K562 (cell line): ENCODE results near the gene NFE2. TPM values are rescaled to one million over a fixed set of nuclear protein-coding genes. Genes with fewer than 3 reads are reported as not detected.

ENCODE experiments used
- CHD2 ChIP-seq: IDR thresholded peaks from 2 replicates; pipeline ENCODE4 v1.6.1; 2011; ENCODE audit warnings: low read depth, low read length
- FOXP1 ChIP-seq: sonication (generic); formaldehyde crosslinking; IDR thresholded peaks from 2 replicates; pipeline ENCODE4 v1.8.0; 2022; ENCODE audit warnings: mild to moderate bottlenecking, missing genetic modification reagents
- HDAC2 ChIP-seq: fragments of 450-650 bp; IDR thresholded peaks from 2 replicates; pipeline ENCODE4 v1.6.1; 2016; ENCODE audit warnings: mild to moderate bottlenecking
- HNRNPUL1 ChIP-seq: fragments of 200-400 bp; formaldehyde crosslinking; IDR thresholded peaks from 2 replicates; pipeline ENCODE4 v1.6.1; 2017; ENCODE audit warnings: low read length
- SIN3A ChIP-seq, 2 experiments: fragments of 150-350 bp in 1 of 2; IDR thresholded peaks; 2 replicates each; pipeline ENCODE4 v1.6.1; 2011 to 2016; ENCODE audit warnings: borderline replicate concordance in 2 of 2, low read depth in 2 of 2, low read length in 2 of 2, mild to moderate bottlenecking in 2 of 2, moderate library complexity in 2 of 2; ENCODE audit not compliant: control insufficient read depth in 1 of 2
- SNIP1 ChIP-seq: fragments of 450-650 bp; IDR thresholded peaks from 2 replicates; pipeline ENCODE4 v1.7.1; 2017; ENCODE audit warnings: low read depth, mild to moderate bottlenecking
- VEZF1 ChIP-seq: fragments of 200-800 bp; sonication (Bioruptor generic); IDR thresholded peaks from 2 replicates; pipeline ENCODE4 v1.6.1; 2017; ENCODE audit warnings: missing genetic modification characterization, missing compliant biosample characterization
- ZBTB33 ChIP-seq: sonication (generic); formaldehyde crosslinking; IDR thresholded peaks from 2 replicates; pipeline ENCODE4 v1.8.1; 2023; ENCODE audit warnings: mild to moderate bottlenecking, missing genetic modification reagents
- ZNF395 ChIP-seq: fragments of 200-800 bp; sonication (Bioruptor generic); IDR thresholded peaks from 2 replicates; pipeline ENCODE4 v1.6.1; 2017; ENCODE audit warnings: missing genetic modification characterization, missing compliant biosample characterization
- ZNF436 ChIP-seq: fragments of 250-450, 450-650 bp; sonication (Bioruptor Pico); formaldehyde crosslinking; IDR thresholded peaks from 2 replicates; pipeline ENCODE4 v1.7.0; 2020; ENCODE audit warnings: mild to moderate bottlenecking
- polyA plus RNA-seq, 8 experiments: library from polyadenylated mRNA; depleted of rRNA in 4 of 8; stranded (reverse) in 5 of 8; unstranded in 3 of 8; fragments of >200 nt; fragmentation: Nextera tagmentation in 2 of 8; fragmentation: Illumina TruSeq in 1 of 8; extraction: Ambion mirVana in 2 of 8; extraction: Trizol in 1 of 8; gene quantifications; 2 replicates each; pipeline versions ENCODE4 v1.2.1 to v1.2.3, GENCODE V29; 2011 to 2014; ENCODE audit warnings: inconsistent platforms in 1 of 8, missing spikeins in 1 of 8
- total RNA-seq, 7 experiments: library from RNA; depleted of rRNA in 6 of 7; stranded (reverse); fragments of >200 nt in 6 of 7; fragmentation: Illumina TruSeq in 2 of 7; extraction: Trizol in 2 of 7; gene quantifications; 2 replicates each; pipeline versions ENCODE4 v1.2.1 to v1.2.3, GENCODE V29; 2011 to 2021; ENCODE audit warnings: low replicate concordance in 1 of 7
- TF ChIP-seq, protein P1 (sequence below): fragments of 450-650 bp; formaldehyde crosslinking; IDR thresholded peaks from 2 replicates; pipeline ENCODE4 v1.4.0; 2022; ENCODE audit warnings: missing genetic modification characterization
- TF ChIP-seq, protein P2 (sequence below): fragments of 450-650 bp; IDR thresholded peaks from 2 replicates; pipeline ENCODE4 v1.6.1; 2016; ENCODE audit warnings: borderline replicate concordance
- TF ChIP-seq, protein P3 (sequence below): fragments of 450-650 bp; conservative IDR thresholded peaks from 2 replicates; pipeline ENCODE4 v1.6.1; 2016; ENCODE audit warnings: missing genetic modification characterization, low read depth, mild to moderate bottlenecking, missing compliant biosample characterization, moderate library complexity

NFE2 gene
- total and polyA plus RNA-seq, 9 of the 15 experiments (the other 6 are each of a cell fraction or from before 2014, with no cell fraction given): 12.3 to 282 (median 208) TPM

DNA sequence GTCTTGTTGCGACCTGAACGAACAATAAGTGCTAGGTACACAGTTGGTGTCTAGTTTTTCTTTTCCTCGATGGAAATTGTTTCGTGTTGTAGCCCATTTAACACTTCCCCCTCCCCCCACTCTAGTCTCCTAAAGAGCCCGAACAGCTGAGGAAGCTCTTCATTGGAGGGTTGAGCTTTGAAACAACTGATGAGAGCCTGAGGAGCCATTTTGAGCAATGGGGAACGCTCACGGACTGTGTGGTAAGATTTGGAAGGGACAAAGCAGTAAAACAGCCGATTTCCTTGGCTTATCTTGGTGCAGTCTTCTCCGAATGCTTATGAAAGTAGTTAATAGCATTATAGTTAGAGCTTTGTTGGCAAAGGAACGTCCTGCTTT is 19.6 kb downstream of the NFE2 start (continued):
- TF ChIP-seq VEZF1 (CRISPR knock-in tag) (peak; percentile 1; the same call in 1 of the 2 replicates), HNRNPUL1 (0 out of 2 replicates have a peak, but pooled peaks have one; percentile 68), ZBTB33 (CRISPR knock-in tag) (0 out of 2 replicates have a peak, but pooled peaks have one; percentile 41), FOXP1 (0 out of 2 replicates have a peak, but pooled peaks have one; percentile 13), SIN3A (IDR thresholded peaks at IDR 0.05; ENCODE audit: borderline replicate concordance in 2 of 2, control insufficient read depth in 1 of 2, low read depth in 2 of 2, low read length in 2 of 2) (peak; percentile 40 to 66; a peak in 2 of 4 replicates), CHD2 (0 out of 2 replicates have a peak, but pooled peaks have one; percentile 8), ZNF436 (CRISPR knock-in tag) (0 out of 2 replicates have a peak, but pooled peaks have one; percentile 8), SNIP1 (0 out of 2 replicates have a peak, but pooled peaks have one; percentile 31), ZNF395 (0 out of 2 replicates have a peak, but pooled peaks have one; percentile 81), HDAC2 (peak; percentile 14; the same call in 1 of the 2 replicates)
- TF ChIP-seq, protein P1, sequence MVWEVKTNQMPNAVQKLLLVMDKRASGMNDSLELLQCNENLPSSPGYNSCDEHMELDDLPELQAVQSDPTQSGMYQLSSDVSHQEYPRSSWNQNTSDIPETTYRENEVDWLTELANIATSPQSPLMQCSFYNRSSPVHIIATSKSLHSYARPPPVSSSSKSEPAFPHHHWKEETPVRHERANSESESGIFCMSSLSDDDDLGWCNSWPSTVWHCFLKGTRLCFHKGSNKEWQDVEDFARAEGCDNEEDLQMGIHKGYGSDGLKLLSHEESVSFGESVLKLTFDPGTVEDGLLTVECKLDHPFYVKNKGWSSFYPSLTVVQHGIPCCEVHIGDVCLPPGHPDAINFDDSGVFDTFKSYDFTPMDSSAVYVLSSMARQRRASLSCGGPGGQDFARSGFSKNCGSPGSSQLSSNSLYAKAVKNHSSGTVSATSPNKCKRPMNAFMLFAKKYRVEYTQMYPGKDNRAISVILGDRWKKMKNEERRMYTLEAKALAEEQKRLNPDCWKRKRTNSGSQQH (CRISPR knock-in tag): peak; percentile 65; the same call in 1 of the 2 replicates
- TF ChIP-seq, protein P2, sequence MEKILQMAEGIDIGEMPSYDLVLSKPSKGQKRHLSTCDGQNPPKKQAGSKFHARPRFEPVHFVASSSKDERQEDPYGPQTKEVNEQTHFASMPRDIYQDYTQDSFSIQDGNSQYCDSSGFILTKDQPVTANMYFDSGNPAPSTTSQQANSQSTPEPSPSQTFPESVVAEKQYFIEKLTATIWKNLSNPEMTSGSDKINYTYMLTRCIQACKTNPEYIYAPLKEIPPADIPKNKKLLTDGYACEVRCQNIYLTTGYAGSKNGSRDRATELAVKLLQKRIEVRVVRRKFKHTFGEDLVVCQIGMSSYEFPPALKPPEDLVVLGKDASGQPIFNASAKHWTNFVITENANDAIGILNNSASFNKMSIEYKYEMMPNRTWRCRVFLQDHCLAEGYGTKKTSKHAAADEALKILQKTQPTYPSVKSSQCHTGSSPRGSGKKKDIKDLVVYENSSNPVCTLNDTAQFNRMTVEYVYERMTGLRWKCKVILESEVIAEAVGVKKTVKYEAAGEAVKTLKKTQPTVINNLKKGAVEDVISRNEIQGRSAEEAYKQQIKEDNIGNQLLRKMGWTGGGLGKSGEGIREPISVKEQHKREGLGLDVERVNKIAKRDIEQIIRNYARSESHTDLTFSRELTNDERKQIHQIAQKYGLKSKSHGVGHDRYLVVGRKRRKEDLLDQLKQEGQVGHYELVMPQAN: peak; percentile 83
- TF ChIP-seq, protein P3, sequence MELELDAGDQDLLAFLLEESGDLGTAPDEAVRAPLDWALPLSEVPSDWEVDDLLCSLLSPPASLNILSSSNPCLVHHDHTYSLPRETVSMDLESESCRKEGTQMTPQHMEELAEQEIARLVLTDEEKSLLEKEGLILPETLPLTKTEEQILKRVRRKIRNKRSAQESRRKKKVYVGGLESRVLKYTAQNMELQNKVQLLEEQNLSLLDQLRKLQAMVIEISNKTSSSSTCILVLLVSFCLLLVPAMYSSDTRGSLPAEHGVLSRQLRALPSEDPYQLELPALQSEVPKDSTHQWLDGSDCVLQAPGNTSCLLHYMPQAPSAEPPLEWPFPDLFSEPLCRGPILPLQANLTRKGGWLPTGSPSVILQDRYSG (tag): 0 out of 2 replicates have a peak, but pooled peaks have one; percentile 52
